Trophoblast cell (in vitro differentiated cells and primary cell): ENCODE results near the gene USO1.
"Not testable (repeated sequence)": the region's sequence is repeated elsewhere in the genome, so short reads cannot be mapped to it uniquely, and the experiment has no call there.

Experiments used
- DNase-seq, 2 donors: peaks; one replicate each; pipeline ENCODE4 v3.0.0-alpha.2; 2016
- H2AFZ ChIP-seq: 2 replicates; pipeline ENCODE4 v1.6.1; 2013; ENCODE audit warnings: low read length, moderate library complexity, mild to moderate bottlenecking; ENCODE audit not compliant: insufficient read depth, poor library complexity
- H2AK5ac ChIP-seq: 2 replicates; pipeline ENCODE4 v1.6.1; 2013; ENCODE audit warnings: mild to moderate bottlenecking, low read length
- H2BK120ac ChIP-seq: 2 replicates; pipeline ENCODE4 v1.6.1; 2013; ENCODE audit warnings: low read length, mild to moderate bottlenecking, moderate library complexity; ENCODE audit not compliant: insufficient read depth, poor library complexity
- H2BK12ac ChIP-seq: 2 replicates; pipeline ENCODE4 v1.6.1; 2013; ENCODE audit warnings: mild to moderate bottlenecking, low read length, moderate library complexity
- H2BK5ac ChIP-seq: 2 replicates; pipeline ENCODE4 v1.6.1; 2013; ENCODE audit warnings: low read length, low read depth, moderate library complexity, mild to moderate bottlenecking; ENCODE audit not compliant: poor library complexity
- H3K14ac ChIP-seq: 2 replicates; pipeline ENCODE4 v1.6.1; 2013; ENCODE audit warnings: mild to moderate bottlenecking, low read length
- H3K18ac ChIP-seq: 2 replicates; pipeline ENCODE4 v1.6.1; 2013; ENCODE audit warnings: mild to moderate bottlenecking, low read length
- H3K23ac ChIP-seq: 2 replicates; pipeline ENCODE4 v1.6.1; 2013; ENCODE audit warnings: low read length
- H3K27ac ChIP-seq: 2 replicates; pipeline ENCODE4 v1.5.1; 2013; ENCODE audit warnings: low read depth, mild to moderate bottlenecking, inconsistent platforms, low read length, moderate library complexity
- H3K27me3 ChIP-seq: 2 replicates; pipeline ENCODE4 v1.6.1; 2013; ENCODE audit warnings: inconsistent platforms, mild to moderate bottlenecking, low read length, moderate library complexity; ENCODE audit not compliant: insufficient read depth
- H3K36me3 ChIP-seq, 2 experiments: 1 replicate in 1 of 2; 2 replicates in 1 of 2; pipeline ENCODE4 v1.6.1; 2013; ENCODE audit warnings: low read length in 2 of 2, mild to moderate bottlenecking in 2 of 2, moderate library complexity in 1 of 2; ENCODE audit not compliant: insufficient read depth in 2 of 2, control insufficient read depth in 1 of 2
- H3K4ac ChIP-seq: 2 replicates; pipeline ENCODE4 v1.6.1; 2013; ENCODE audit warnings: low read depth, mild to moderate bottlenecking, low read length, moderate library complexity
- H3K4me1 ChIP-seq, 2 experiments: 1 replicate in 1 of 2; 2 replicates in 1 of 2; pipeline ENCODE4 v1.6.1; 2013; ENCODE audit warnings: low read length in 2 of 2, mild to moderate bottlenecking in 2 of 2, moderate library complexity in 1 of 2; ENCODE audit not compliant: insufficient read depth in 2 of 2, control insufficient read depth in 1 of 2
- H3K4me2 ChIP-seq: 2 replicates; pipeline ENCODE4 v1.6.1; 2013; ENCODE audit warnings: inconsistent platforms, mild to moderate bottlenecking, low read length, moderate library complexity
- H3K4me3 ChIP-seq: 2 replicates; pipeline ENCODE4 v1.5.1; 2013; ENCODE audit warnings: mild to moderate bottlenecking, low read depth, low read length, inconsistent platforms
- H3K79me1 ChIP-seq: one replicate; pipeline ENCODE4 v1.6.1; 2013; ENCODE audit warnings: low read length
- H3K79me2 ChIP-seq: 2 replicates; pipeline ENCODE4 v1.6.1; 2013; ENCODE audit warnings: low read length, mild to moderate bottlenecking; ENCODE audit not compliant: control insufficient read depth, insufficient read depth, poor library complexity
- H3K9ac ChIP-seq: 2 replicates; pipeline ENCODE4 v1.6.1; 2013; ENCODE audit warnings: mild to moderate bottlenecking, low read length
- H3K9me3 ChIP-seq: 2 replicates; pipeline ENCODE4 v1.6.1; 2013; ENCODE audit warnings: low read depth, mild to moderate bottlenecking, control low read depth, inconsistent platforms, low read length; ENCODE audit not compliant: insufficient read depth
- H4K12ac ChIP-seq: 2 replicates; pipeline ENCODE4 v1.6.1; 2013; ENCODE audit warnings: low read depth, mild to moderate bottlenecking, low read length, moderate library complexity
- H4K8ac ChIP-seq: 2 replicates; pipeline ENCODE4 v1.6.1; 2013; ENCODE audit warnings: low read depth, mild to moderate bottlenecking, low read length, moderate library complexity
- H4K91ac ChIP-seq: one replicate; pipeline ENCODE4 v1.6.1; 2013; ENCODE audit warnings: low read depth, mild to moderate bottlenecking, low read length, moderate library complexity
- WGBS: extraction: QIAGEN DNeasy Blood & Tissue Kit; methylation state at CpG from one replicate; pipeline ENCODE4 v1.1.7; 2013; ENCODE audit warnings: missing lambda C conversion rate; ENCODE audit not compliant: insufficient read length, insufficient coverage; ENCODE audit errors: extremely low coverage; 5-methylcytosine and 5-hydroxymethylcytosine counted together

Gene USO1

DNA sequence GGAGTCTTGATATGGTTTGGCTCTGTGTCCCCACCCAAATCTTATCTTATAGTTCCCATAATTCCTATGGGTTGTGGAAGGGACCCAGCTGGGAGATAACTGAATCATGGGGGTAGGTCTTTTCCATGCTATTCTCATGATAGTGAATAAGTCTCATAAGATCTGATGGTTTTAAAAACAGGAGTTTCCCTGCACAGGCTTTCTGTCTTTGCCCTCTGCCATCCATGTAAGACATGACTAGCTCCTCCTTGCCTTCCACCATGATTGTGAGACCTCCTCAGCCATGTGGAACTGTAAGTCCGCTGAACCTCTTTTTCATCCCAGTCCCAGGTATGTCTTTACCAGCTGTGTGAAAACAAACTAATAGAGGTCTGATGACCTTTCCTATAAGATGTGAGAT is 37.3 kb upstream of the USO1 start:
- no CpG with 5 or more reads among the region's 1 CpG for WGBS
- not testable (repeated sequence) for H3K79me1 ChIP-seq, H3K4me1 ChIP-seq, H4K91ac ChIP-seq, H3K79me2 ChIP-seq, H3K27ac ChIP-seq, H4K8ac ChIP-seq, H3K9me3 ChIP-seq, H3K9ac ChIP-seq, H3K23ac ChIP-seq, H2BK120ac ChIP-seq, H2AFZ ChIP-seq, DNase-seq, H3K27me3 ChIP-seq, H2BK5ac ChIP-seq, H3K18ac ChIP-seq, H2AK5ac ChIP-seq, H3K4me3 ChIP-seq, H4K12ac ChIP-seq, H3K4me2 ChIP-seq, H3K14ac ChIP-seq, H3K36me3 ChIP-seq, H3K4ac ChIP-seq, H2BK12ac ChIP-seq

DNA sequence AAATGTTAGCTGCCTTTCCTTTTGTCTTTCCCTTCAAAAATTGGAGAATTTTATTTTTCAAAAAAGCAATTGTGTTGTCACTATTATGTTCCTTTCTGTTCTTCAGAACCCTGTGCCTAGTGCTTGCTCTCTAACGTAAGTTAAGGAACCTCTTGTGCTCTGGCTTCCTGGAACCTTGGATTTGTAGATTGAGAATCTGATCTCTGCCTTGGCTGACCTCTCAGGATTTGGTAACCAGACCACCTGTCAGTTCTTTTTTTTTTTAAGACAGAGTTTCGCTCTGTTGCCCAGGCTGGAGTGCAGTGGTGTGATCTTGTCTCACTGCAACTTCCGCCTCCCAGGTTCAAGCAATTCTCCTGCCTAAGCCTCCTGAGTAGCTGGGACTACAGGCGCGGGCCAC is 32.3 kb upstream of the USO1 start:
- H3K36me3 ChIP-seq, H2BK5ac ChIP-seq, H4K91ac ChIP-seq, H3K4me1 ChIP-seq, H3K79me2 ChIP-seq, H3K4me3 ChIP-seq, H3K9me3 ChIP-seq, H3K4ac ChIP-seq, H4K12ac ChIP-seq, H3K79me1 ChIP-seq, H3K27ac ChIP-seq, H3K23ac ChIP-seq, H2BK12ac ChIP-seq, H3K4me2 ChIP-seq, H3K14ac ChIP-seq, H2AK5ac ChIP-seq, DNase-seq, H2AFZ ChIP-seq, H3K27me3 ChIP-seq, H2BK120ac ChIP-seq, H3K9ac ChIP-seq, H3K18ac ChIP-seq, H4K8ac ChIP-seq: not testable (repeated sequence)
- WGBS, result no CpG with 5 or more reads among the region's 5 CpGs

DNA sequence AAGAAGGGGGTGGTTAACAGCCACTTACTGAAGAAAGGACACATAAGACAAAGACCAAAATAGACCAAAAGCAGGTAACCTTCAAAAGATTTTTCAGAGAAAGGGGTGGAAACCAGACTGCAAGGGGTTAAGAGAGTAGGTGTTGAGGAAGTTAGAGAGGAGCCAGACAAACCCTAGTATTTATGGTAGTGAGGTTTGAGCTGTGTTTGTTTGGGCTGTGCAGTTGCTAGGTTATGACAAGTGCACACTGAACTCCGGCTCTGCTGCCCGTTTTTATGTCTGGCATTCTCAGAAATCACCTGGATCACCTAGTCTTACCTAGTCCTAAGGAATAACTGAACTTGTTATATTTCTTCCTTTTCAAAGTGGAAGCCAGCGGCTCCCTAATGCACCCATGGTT is 28.3 kb upstream of the USO1 start:
- no peaks in the 10 kb centered on the region for H3K9me3 ChIP-seq
- no peak overlapping the region for H2BK5ac ChIP-seq
- H4K91ac ChIP-seq, result no peak overlapping the region
- H4K12ac ChIP-seq, result no peak overlapping the region
- H3K4me2 ChIP-seq, result no peak overlapping the region
- H3K4me3 ChIP-seq, result no peak overlapping the region
- H2AFZ ChIP-seq, result no peak overlapping the region
- DNase-seq, result no peak
- H3K79me2 ChIP-seq, result no peaks in the 10 kb centered on the region
- H4K8ac ChIP-seq, result no peak overlapping the region
- no CpG with 5 or more reads among the region's 3 CpGs for whole genome bisulfite sequencing
- no peaks in the 10 kb centered on the region for H3K27me3 ChIP-seq
- no peak overlapping the region for H3K23ac ChIP-seq
- no peak overlapping the region for H3K9ac ChIP-seq
- H2AK5ac ChIP-seq, result no peak overlapping the region
- H3K27ac ChIP-seq, result no peak overlapping the region
- peaks cover 3 to 4% of the 10 kb centered on the region in 2 experiments for H3K4me1 ChIP-seq
- H3K14ac ChIP-seq, result no peak overlapping the region
- no peak overlapping the region for H3K18ac ChIP-seq
- no peak overlapping the region for H3K4ac ChIP-seq
- no peak overlapping the region for H2BK120ac ChIP-seq
- H2BK12ac ChIP-seq, result no peak overlapping the region
- no peaks in the 10 kb centered on the region for H3K79me1 ChIP-seq
- H3K36me3 ChIP-seq, result no peaks in the 10 kb centered on the region

DNA sequence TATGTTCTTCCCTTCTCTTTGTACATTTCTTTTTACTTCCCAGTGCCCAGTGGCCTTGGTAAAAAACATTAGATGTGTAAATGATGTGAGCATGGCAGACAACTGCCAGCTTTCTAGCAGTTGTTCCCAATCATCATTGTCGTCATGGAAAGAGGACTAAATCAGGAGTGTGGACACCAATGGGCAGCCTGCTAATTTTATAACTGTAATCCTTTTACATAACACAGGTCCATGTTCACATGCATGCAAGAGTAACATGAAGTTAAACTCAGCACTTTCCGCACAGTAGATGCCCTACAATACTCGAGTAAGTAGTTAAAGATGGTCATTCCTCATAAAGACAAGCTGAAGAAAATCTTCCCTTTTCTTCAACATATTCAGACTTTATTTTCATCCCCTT is 27.8 kb upstream of the USO1 start:
- H2AK5ac ChIP-seq, result no peak overlapping the region
- H3K27me3 ChIP-seq, result no peaks in the 10 kb centered on the region
- no peak for DNase-seq
- no peaks in the 10 kb centered on the region for H3K36me3 ChIP-seq
- peaks cover 3 to 4% of the 10 kb centered on the region in 2 experiments for H3K4me1 ChIP-seq
- H3K23ac ChIP-seq, result no peak overlapping the region
- H3K18ac ChIP-seq, result no peak overlapping the region
- no peak overlapping the region for H2BK5ac ChIP-seq
- no peak overlapping the region for H2AFZ ChIP-seq
- H3K9ac ChIP-seq, result no peak overlapping the region
- H2BK12ac ChIP-seq, result no peak overlapping the region
- WGBS, result no CpG with 5 or more reads among the region's 3 CpGs
- H3K9me3 ChIP-seq, result no peaks in the 10 kb centered on the region
- H3K14ac ChIP-seq, result no peak overlapping the region
- no peak overlapping the region for H2BK120ac ChIP-seq
- no peak overlapping the region for H4K12ac ChIP-seq
- no peak overlapping the region for H3K4me3 ChIP-seq
- H3K79me1 ChIP-seq, result no peaks in the 10 kb centered on the region
- no peak overlapping the region for H3K4me2 ChIP-seq
- H3K4ac ChIP-seq, result no peak overlapping the region
- H3K79me2 ChIP-seq, result no peaks in the 10 kb centered on the region
- no peak overlapping the region for H3K27ac ChIP-seq
- no peak overlapping the region for H4K8ac ChIP-seq
- no peak overlapping the region for H4K91ac ChIP-seq
